Measurements from ENCODE around the gene CRYBA1.

DNA sequence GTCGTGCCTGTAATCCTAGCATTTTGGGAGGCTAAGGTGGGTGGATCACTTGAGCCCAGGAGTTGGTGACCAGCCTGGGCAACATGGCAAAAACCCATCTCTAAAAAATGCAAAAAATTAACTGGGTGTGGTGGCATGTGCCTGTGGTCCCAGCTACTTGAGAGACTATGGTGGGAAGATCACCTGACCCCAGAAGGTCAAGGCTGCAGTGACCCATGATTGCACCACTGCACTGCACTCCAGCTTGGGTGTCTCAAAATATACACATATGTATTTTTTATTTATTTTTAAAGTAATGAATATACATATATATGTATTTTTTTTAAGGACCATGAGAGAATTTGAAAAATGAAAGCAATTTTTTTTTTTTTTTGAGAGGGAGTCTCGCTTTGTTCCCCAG is 52.4 kb downstream of the CRYBA1 start:
- TF ChIP-seq POLR2AphosphoS5 (IDR thresholded peaks at IDR 0.05; ENCODE audit: borderline replicate concordance, low read depth, low read length) (no peak), EZH2 (IDR thresholded peaks at IDR 0.05) (no peak)
